Neural crest cell (in vitro differentiated cells): ENCODE measurements around the gene PTPRG. TPM values are rescaled to one million over a fixed set of nuclear protein-coding genes. Genes with fewer than 3 reads are reported as not detected.

Experiments
- DNase-seq: peaks from one replicate; pipeline ENCODE4 v3.0.0; 2021; ENCODE audit warnings: low read depth, mixed read lengths, low spot score
- H3K27ac Mint-ChIP-seq: one replicate; pipeline ENCODE4 v1.8.0; 2021; ENCODE audit warnings: mild to moderate bottlenecking, mixed read lengths; ENCODE audit not compliant: unreplicated experiment
- H3K27me3 Mint-ChIP-seq: 2 replicates; pipeline ENCODE4 v1.8.0; 2021; ENCODE audit warnings: low read depth, mild to moderate bottlenecking, mixed read lengths
- H3K36me3 Mint-ChIP-seq: 2 replicates; pipeline ENCODE4 v1.8.0; 2021; ENCODE audit warnings: low read depth, mild to moderate bottlenecking, mixed read lengths
- H3K4me1 Mint-ChIP-seq: 2 replicates; pipeline ENCODE4 v1.8.0; 2021; ENCODE audit warnings: mixed read lengths
- H3K4me3 Mint-ChIP-seq: one replicate; pipeline ENCODE4 v1.8.0; 2021; ENCODE audit warnings: mild to moderate bottlenecking, mixed read lengths
- H3K9me3 Mint-ChIP-seq: 2 replicates; pipeline ENCODE4 v1.8.0; 2021; ENCODE audit warnings: mixed read lengths
- CTCF ChIP-seq: fragments of 200-600 bp; sonication (generic); conservative IDR thresholded peaks from 2 replicates; pipeline ENCODE4 v1.5.0; 2021; ENCODE audit warnings: antibody characterized with exemption, mild to moderate bottlenecking
- total RNA-seq: library from RNA; stranded (reverse); gene quantifications from 2 replicates; pipeline ENCODE4 v1.2.1, GENCODE V29; 2021

PTPRG gene
- total RNA-seq, 1 donor from 2014 or later: 41.2 TPM

- peaks cover 46% of the 10 kb centered on the region for H3K4me1 Mint-ChIP-seq
- no peaks in the 10 kb centered on the region for H3K9me3 Mint-ChIP-seq
- DNase-seq: no peak
- no peaks in the 10 kb centered on the region for H3K36me3 Mint-ChIP-seq
- H3K27ac Mint-ChIP-seq: no peak overlapping the region
- no peaks in the 10 kb centered on the region for H3K27me3 Mint-ChIP-seq
- no peak for TF ChIP-seq CTCF
- H3K4me3 Mint-ChIP-seq: no peak overlapping the region
Observed at GRCh38 chr3:62246094-62246493, 684.7 kb downstream of the PTPRG start.

GRCh38 chr3:62246985-62247384 lies 685.6 kb downstream of the PTPRG start:
- no peak for DNase-seq
- Mint-ChIP-seq H3K4me3 (no peak overlapping the region), H3K4me1 (peaks cover 40% of the 10 kb centered on the region), H3K36me3 (no peaks in the 10 kb centered on the region), H3K9me3 (no peaks in the 10 kb centered on the region), H3K27ac (no peak overlapping the region), H3K27me3 (no peaks in the 10 kb centered on the region)
- no peak for TF ChIP-seq CTCF

DNA sequence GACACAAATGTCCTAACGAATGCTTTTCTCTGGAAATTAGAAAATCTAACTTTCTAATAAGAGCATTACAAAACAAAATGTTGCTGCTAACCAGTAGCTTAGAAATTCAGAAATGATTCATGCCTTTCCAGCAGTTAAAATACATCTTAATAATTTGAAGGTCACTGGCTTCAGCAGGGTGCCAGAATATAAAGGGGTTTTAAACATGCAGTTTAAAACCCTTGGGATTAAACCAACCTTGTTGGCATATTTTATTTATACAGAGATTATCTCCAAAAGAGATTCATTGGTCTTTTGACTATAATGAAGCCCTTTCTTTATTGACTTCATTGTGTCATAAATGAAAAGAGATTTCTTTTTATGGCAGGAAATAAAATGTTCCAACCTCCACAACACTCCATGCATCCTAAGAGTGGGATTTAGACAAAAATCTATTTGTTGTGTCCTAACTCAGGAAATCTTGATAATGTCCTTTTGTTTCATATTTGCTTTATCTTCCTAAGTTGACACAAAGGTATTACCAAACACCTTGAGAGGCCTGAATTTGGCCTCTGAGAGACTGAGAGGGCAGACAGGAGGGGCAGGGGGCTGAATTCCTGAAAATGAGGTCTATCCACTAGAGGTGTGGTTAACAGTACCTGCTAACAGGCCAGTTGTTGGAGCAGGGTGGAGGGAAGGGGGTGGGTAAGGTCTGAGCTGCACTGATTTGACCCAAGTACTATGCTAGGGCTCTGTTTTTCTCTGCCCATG lies 687.5 kb downstream of the PTPRG start:
- no peak for DNase-seq
- H3K27ac Mint-ChIP-seq: no peak overlapping the region
- H3K4me3 Mint-ChIP-seq: no peak overlapping the region
- H3K27me3 Mint-ChIP-seq: no peaks in the 10 kb centered on the region
- peaks cover 21% of the 10 kb centered on the region for H3K4me1 Mint-ChIP-seq
- no peaks in the 10 kb centered on the region for H3K9me3 Mint-ChIP-seq
- no peak for TF ChIP-seq CTCF
- no peaks in the 10 kb centered on the region for H3K36me3 Mint-ChIP-seq

DNA sequence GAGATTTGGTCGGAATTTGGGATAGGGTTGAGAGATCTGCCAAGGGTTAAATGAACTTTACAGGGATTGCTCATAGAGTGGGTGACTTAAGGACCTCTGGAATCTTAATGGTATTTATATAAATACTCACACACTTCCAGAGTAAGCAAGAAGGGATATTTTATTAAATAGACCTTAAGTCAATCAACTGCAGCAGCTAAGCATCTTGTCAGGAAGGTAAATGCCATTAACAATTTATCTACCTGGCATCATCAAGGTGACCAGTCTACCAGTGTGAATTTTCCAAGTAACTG lies 688.1 kb downstream of the PTPRG start:
- no peak for DNase-seq
- Mint-ChIP-seq H3K27me3 (no peaks in the 10 kb centered on the region), H3K9me3 (no peaks in the 10 kb centered on the region), H3K27ac (no peak overlapping the region), H3K4me1 (peaks cover 16% of the 10 kb centered on the region), H3K36me3 (no peaks in the 10 kb centered on the region), H3K4me3 (no peak overlapping the region)
- TF ChIP-seq CTCF: no peak

DNA sequence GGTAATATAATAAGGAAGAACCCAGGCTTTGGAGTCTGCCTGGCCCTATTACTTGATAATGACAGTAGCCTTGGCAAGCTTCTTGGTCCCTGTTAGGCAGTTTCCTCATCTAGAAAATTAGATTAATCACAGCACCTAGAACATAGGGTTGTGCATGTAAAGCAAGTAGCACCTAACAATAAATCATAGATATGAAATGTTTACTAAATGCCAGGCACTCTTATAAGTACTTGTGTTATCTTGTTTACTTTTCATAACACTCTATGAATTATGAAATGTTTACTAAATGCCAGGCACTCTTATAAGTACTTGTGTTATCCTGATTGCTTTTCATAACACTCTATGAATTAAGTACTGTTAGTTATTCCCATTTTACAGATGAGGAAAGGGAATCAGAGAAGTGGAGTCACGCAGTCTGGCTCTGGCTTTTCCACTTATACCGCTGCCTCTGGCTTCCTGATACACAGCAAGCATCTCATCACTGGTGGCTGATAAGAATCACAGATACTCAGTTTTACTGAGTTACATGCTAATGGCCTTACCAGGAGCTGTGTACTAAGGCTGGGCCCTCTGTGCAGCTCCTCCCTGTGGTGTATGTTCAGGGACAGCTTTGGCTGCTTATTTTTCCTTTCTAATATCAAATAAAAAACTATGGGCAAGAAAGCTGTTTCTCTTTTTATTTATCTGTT lies 688.6 kb downstream of the PTPRG start:
- no peak for DNase-seq
- Mint-ChIP-seq H3K4me1 (peaks cover 11% of the 10 kb centered on the region), H3K27me3 (no peaks in the 10 kb centered on the region), H3K36me3 (no peaks in the 10 kb centered on the region), H3K27ac (no peak overlapping the region), H3K4me3 (no peak overlapping the region), H3K9me3 (no peaks in the 10 kb centered on the region)
- TF ChIP-seq CTCF: no peak
